IMR-90 (cell line): ENCODE data around the gene POLA2. TPM values are rescaled to one million over a fixed set of nuclear protein-coding genes. Genes with fewer than 3 reads are reported as not detected.

Source experiments
- ATAC-seq: fragments of 200-7000 bp; cut with Tn5 transposase; 2 replicates; pipeline ENCODE4 v1.9.1; 2020; ENCODE audit warnings: low read depth, mild to moderate bottlenecking, moderate library complexity
- BruUV-seq: library from RNA; stranded (reverse); fragments of 400-500 nt; replicated peaks from 2 replicates; lab custom pipeline; 2021; lab: Mats Ljungman, UMichigan
- CTCF ChIA-PET: fragments of 300-600 bp; formaldehyde crosslinking; extraction: SDS; loops from one replicate; lab custom pipeline; 2021; ENCODE audit warnings: antibody characterized with exemption; lab: Yijun Ruan, JAX
- POLR2A ChIA-PET: fragments of 300-600 bp; sonication (Branson Sonifier 250); formaldehyde crosslinking; loops from one replicate; lab custom pipeline; 2022; ENCODE audit warnings: antibody characterized with exemption; ENCODE audit not compliant: unreplicated experiment; lab: Charles Lee
- DNase-seq: peaks from one replicate; pipeline ENCODE4 v3.0.0; 2013
- H2AFZ ChIP-seq: replicated peaks from 2 replicates; pipeline ENCODE3; 2013; ENCODE audit warnings: low read length, mild to moderate bottlenecking; ENCODE audit not compliant: poor library complexity
- H2AK5ac ChIP-seq: 2 replicates; pipeline ENCODE4 v1.6.1; 2013; ENCODE audit warnings: low read depth, low read length, inconsistent platforms
- H2AK9ac ChIP-seq: replicated peaks from 2 replicates; pipeline ENCODE3; 2013; ENCODE audit warnings: mild to moderate bottlenecking, low read depth, low read length, moderate library complexity; ENCODE audit not compliant: poor library complexity
- H2BK120ac ChIP-seq: 2 replicates; pipeline ENCODE4 v1.6.1; 2013; ENCODE audit warnings: low read depth, low read length, inconsistent platforms
- H2BK15ac ChIP-seq: 3 replicates; pipeline ENCODE4 v1.6.1; 2013; ENCODE audit warnings: low read depth, low read length, inconsistent platforms
- H2BK20ac ChIP-seq: 2 replicates; pipeline ENCODE4 v1.6.1; 2013; ENCODE audit warnings: low read depth, mild to moderate bottlenecking, inconsistent platforms, low read length, moderate library complexity
- H2BK5ac ChIP-seq: 2 replicates; pipeline ENCODE4 v1.6.1; 2013; ENCODE audit warnings: mild to moderate bottlenecking, low read depth, low read length, inconsistent platforms; ENCODE audit not compliant: poor library complexity, severe bottlenecking
- H3K14ac ChIP-seq: replicated peaks from 2 replicates; pipeline ENCODE4 v1.6.1; 2013; ENCODE audit warnings: low read depth, low read length, inconsistent platforms
- H3K18ac ChIP-seq: 2 replicates; pipeline ENCODE4 v1.6.1; 2013; ENCODE audit warnings: low read depth, low read length, control low read depth
- H3K23ac ChIP-seq: 2 replicates; pipeline ENCODE4 v1.6.1; 2013; ENCODE audit warnings: low read depth, low read length, inconsistent platforms
- H3K27ac ChIP-seq: 2 replicates; pipeline ENCODE4 v1.5.1; 2013; ENCODE audit warnings: mild to moderate bottlenecking, control low read depth, low read length; ENCODE audit not compliant: insufficient read depth
- H3K27me3 ChIP-seq: 2 replicates; pipeline ENCODE4 v1.6.1; 2013; ENCODE audit warnings: low read length; ENCODE audit not compliant: control insufficient read depth, insufficient read depth
- H3K36me3 ChIP-seq: 2 replicates; pipeline ENCODE4 v1.6.1; 2013; ENCODE audit warnings: low read length, mixed read lengths; ENCODE audit not compliant: control insufficient read depth, insufficient read depth
- H3K4ac ChIP-seq: 2 replicates; pipeline ENCODE4 v1.6.1; 2013; ENCODE audit warnings: low read depth, low read length, inconsistent platforms
- H3K4me1 ChIP-seq: 2 replicates; pipeline ENCODE4 v1.6.1; 2013; ENCODE audit warnings: low read length, mixed read lengths; ENCODE audit not compliant: control insufficient read depth, insufficient read depth
- H3K4me2 ChIP-seq: 2 replicates; pipeline ENCODE4 v1.6.1; 2013; ENCODE audit warnings: low read depth, mild to moderate bottlenecking, control low read depth, low read length, moderate library complexity
- H3K4me3 ChIP-seq: 2 replicates; pipeline ENCODE4 v1.5.1; 2013; ENCODE audit warnings: low read depth, mild to moderate bottlenecking, control low read depth, low read length, moderate library complexity; ENCODE audit not compliant: insufficient read depth
- H3K56ac ChIP-seq: 2 replicates; pipeline ENCODE4 v1.6.1; 2013; ENCODE audit warnings: low read length, inconsistent platforms; ENCODE audit not compliant: insufficient read depth; ENCODE audit errors: extremely low read depth
- H3K79me1 ChIP-seq, 2 experiments: 2 replicates each; pipeline ENCODE4 v1.6.1; 2013; ENCODE audit warnings: low read length in 2 of 2, inconsistent platforms in 1 of 2, low read depth in 1 of 2
- H3K9ac ChIP-seq: 2 replicates; pipeline ENCODE4 v1.6.1; 2013; ENCODE audit warnings: low read depth, low read length, control low read depth
- H3K9me1 ChIP-seq: 2 replicates; pipeline ENCODE4 v1.6.1; 2013; ENCODE audit warnings: low read length, inconsistent platforms; ENCODE audit not compliant: insufficient read depth
- H3K9me3 ChIP-seq: 2 replicates; pipeline ENCODE4 v1.6.1; 2013; ENCODE audit warnings: low read length; ENCODE audit not compliant: control insufficient read depth, insufficient read depth
- H4K20me1 ChIP-seq: 2 replicates; pipeline ENCODE4 v1.6.1; 2013; ENCODE audit warnings: low read length, inconsistent platforms; ENCODE audit not compliant: insufficient read depth
- H4K5ac ChIP-seq: 2 replicates; pipeline ENCODE4 v1.6.1; 2013; ENCODE audit warnings: mild to moderate bottlenecking, low read depth, low read length, control low read depth
- H4K8ac ChIP-seq, 2 experiments: 2 replicates each; pipeline ENCODE4 v1.6.1; 2013; ENCODE audit warnings: low read depth in 2 of 2, low read length in 2 of 2, control low read depth in 1 of 2, inconsistent platforms in 1 of 2
- H4K91ac ChIP-seq: 2 replicates; pipeline ENCODE4 v1.6.1; 2013; ENCODE audit warnings: low read depth, low read length, inconsistent platforms; ENCODE audit not compliant: insufficient read depth
- MAFK ChIP-seq: IDR thresholded peaks from 2 replicates; pipeline ENCODE4 v1.6.1; 2012; ENCODE audit warnings: low read depth, low read length, improper control_type of control experiment
- MAZ ChIP-seq: IDR thresholded peaks from 2 replicates; pipeline ENCODE4 v1.6.1; 2012; ENCODE audit warnings: low read depth, mild to moderate bottlenecking, low read length, improper control_type of control experiment, moderate library complexity, borderline replicate concordance
- MXI1 ChIP-seq: IDR thresholded peaks from 2 replicates; pipeline ENCODE4 v1.6.1; 2012; ENCODE audit warnings: low read depth, mild to moderate bottlenecking, low read length, moderate library complexity, borderline replicate concordance
- NFE2L2 ChIP-seq: fragments of 150-350 bp; IDR thresholded peaks from 2 replicates; pipeline ENCODE4 v1.6.1; 2016; ENCODE audit warnings: low read depth, mild to moderate bottlenecking, low read length
- RFX5 ChIP-seq: IDR thresholded peaks from 2 replicates; pipeline ENCODE4 v1.8.0; 2012; ENCODE audit warnings: low read depth, mild to moderate bottlenecking, low read length, moderate library complexity
- WGBS, 2 experiments: methylation state at CpG; one replicate each; pipeline versions ENCODE4 v1.1.5 to v1.1.7; 2013; ENCODE audit warnings: missing lambda C conversion rate in 2 of 2; ENCODE audit not compliant: insufficient read length in 1 of 2; ENCODE audit errors: extremely low coverage in 2 of 2; 5-methylcytosine and 5-hydroxymethylcytosine counted together
- dilution Hi-C: fragments of 300-500 bp; cut with HindIII; formaldehyde crosslinking; loops from one replicate; pipeline ENCODE4 v1.14.3; 2018; ENCODE audit warnings: low sequenced_read_pairs; ENCODE audit not compliant: unreplicated experiment
- in situ Hi-C: fragments of 300-500 bp; cut with MboI; formaldehyde crosslinking; loops from 3 replicates; pipeline ENCODE4 v1.14.3; 2019; ENCODE audit warnings: low sequenced_read_pairs, inconsistent platforms, mixed read lengths
- intact Hi-C: fragments of 100-400 bp; cut with micrococcal nuclease; formaldehyde crosslinking; loops from 2 replicates; pipeline ENCODE4 v1.10.0; 2022
- polyA plus RNA-seq, 3 experiments: library from polyadenylated mRNA; depleted of rRNA; stranded (reverse); fragments of >200 nt; gene quantifications; 2 replicates each; pipeline ENCODE4 v1.2.3, GENCODE V29; 2012; ENCODE audit warnings: low replicate concordance in 1 of 3
- total RNA-seq: library from RNA; depleted of rRNA; stranded (reverse); fragments of >200 nt; gene quantifications from 2 replicates; pipeline ENCODE4 v1.2.3, GENCODE V29; 2012; rRNA removed

Gene POLA2
- total and polyA plus RNA-seq, 2 of the 4 experiments (the other 2 are of a cell fraction) = 14.2 to 17.3 TPM

GRCh38 chr11:65341856-65342255 lies 80.1 kb downstream of the POLA2 start:
- Histone ChIP-seq H3K4me1 (no peaks in the 10 kb centered on the region), H3K9ac (no peak overlapping the region), H3K14ac (no peak overlapping the region), H2BK120ac (no peak overlapping the region), H3K18ac (no peak overlapping the region), H3K36me3 (peaks cover 67% of the 10 kb centered on the region), H3K4me2 (no peak overlapping the region), H2BK5ac (no peak overlapping the region), H2BK15ac (no peak overlapping the region), H4K8ac (no peak overlapping the region), H3K9me3 (no peaks in the 10 kb centered on the region), H3K4ac (no peak overlapping the region), H2AK5ac (no peak overlapping the region), H2BK20ac (no peak overlapping the region), H3K27me3 (no peaks in the 10 kb centered on the region), H3K27ac (no peak overlapping the region), H2AK9ac (no peak overlapping the region), H4K5ac (no peak overlapping the region), H4K20me1 (peaks cover 33% of the 10 kb centered on the region), H3K56ac (no peak overlapping the region), H3K4me3 (no peak overlapping the region), H3K23ac (no peak overlapping the region), H2AFZ (no peak overlapping the region), H4K91ac (no peak overlapping the region), H3K9me1 (peaks cover 10% of the 10 kb centered on the region), H3K79me1 (peaks cover 38 to 64% of the 10 kb centered on the region in 2 experiments)
- WGBS, 2 experiments = no CpG with 5 or more reads among the region's 3 CpGs
- intact Hi-C loops (no loop called here), in situ Hi-C loops (no loop called here), dilution Hi-C loops (no loop called here)
- ATAC-seq (no peak), DNase-seq (no peak)
- TF ChIP-seq RFX5 (no peak), MAZ (no peak), MAFK (no peak), MXI1 (no peak), NFE2L2 (no peak)
- ChIA-PET CTCF (interaction anchor here (0.6 kb wide), 1 partner anchor 29 kb away, joined by 3 read pairs; no protein-coding TSS in a partner anchor), POLR2A (no interaction called here)
- no TSS peak for BruUV-seq

Other genes with a start within 250 kb of the POLA2 start
- gene ARL2, start 247.8 kb upstream of the POLA2 start, total RNA-seq = 46.4 and 48.9 TPM in 2 replicates
- gene ARL2, start 247.8 kb upstream of the POLA2 start, polyA plus RNA-seq (2012; rRNA removed) = 152 and 168 TPM in 2 replicates
- 8.1 and 9.0 TPM in 2 replicates for gene SNX15, start 234.5 kb upstream of the POLA2 start, total RNA-seq
- 15.2 and 16.3 TPM in 2 replicates for gene SNX15, start 234.5 kb upstream of the POLA2 start, polyA plus RNA-seq (2012; rRNA removed)
- 2.8 and 2.9 TPM in 2 replicates for gene SAC3D1, start 220.8 kb upstream of the POLA2 start, total RNA-seq
- 13.2 and 15.4 TPM in 2 replicates for gene SAC3D1, start 220.8 kb upstream of the POLA2 start, polyA plus RNA-seq (2012; rRNA removed)
- gene NAALADL1, start 203.4 kb upstream of the POLA2 start, total RNA-seq = 2.8 and 3.8 TPM in 2 replicates
- 5.8 and 6.3 TPM in 2 replicates for gene NAALADL1, start 203.4 kb upstream of the POLA2 start, polyA plus RNA-seq (2012; rRNA removed)
- gene CDCA5, start 177.9 kb upstream of the POLA2 start, total RNA-seq = 9.1 and 10.0 TPM in 2 replicates
- gene CDCA5, start 177.9 kb upstream of the POLA2 start, polyA plus RNA-seq (2012; rRNA removed) = 14.0 and 14.9 TPM in 2 replicates
- 24.0 and 27.2 TPM in 2 replicates for gene ZFPL1, start 177.7 kb upstream of the POLA2 start, total RNA-seq
- 67.5 and 75.6 TPM in 2 replicates for gene ZFPL1, start 177.7 kb upstream of the POLA2 start, polyA plus RNA-seq (2012; rRNA removed)
- gene VPS51, start 165.7 kb upstream of the POLA2 start, total RNA-seq = 82.5 and 113 TPM in 2 replicates
- 56.3 and 71.2 TPM in 2 replicates for gene VPS51, start 165.7 kb upstream of the POLA2 start, polyA plus RNA-seq (2012; rRNA removed)
- gene TM7SF2, start 150.1 kb upstream of the POLA2 start, total RNA-seq = 4.7 and 5.7 TPM in 2 replicates
- 7.6 and 11.5 TPM in 2 replicates for gene TM7SF2, start 150.1 kb upstream of the POLA2 start, polyA plus RNA-seq (2012; rRNA removed)
- 3.6 and 3.9 TPM in 2 replicates for gene ZNHIT2, start 144.3 kb upstream of the POLA2 start, total RNA-seq
- gene ZNHIT2, start 144.3 kb upstream of the POLA2 start, polyA plus RNA-seq (2012; rRNA removed) = 5.9 and 7.7 TPM in 2 replicates
- 189 and 285 TPM in 2 replicates for gene FAU, start 139.8 kb upstream of the POLA2 start, total RNA-seq
- 652 and 804 TPM in 2 replicates for gene FAU, start 139.8 kb upstream of the POLA2 start, polyA plus RNA-seq (2012; rRNA removed)
- 54.2 and 55.2 TPM in 2 replicates for gene MRPL49, start 139.6 kb upstream of the POLA2 start, total RNA-seq
- gene MRPL49, start 139.6 kb upstream of the POLA2 start, polyA plus RNA-seq (2012; rRNA removed) = 51.5 and 56.8 TPM in 2 replicates
- gene SYVN1, start 127.4 kb upstream of the POLA2 start, total RNA-seq = 8.3 and 9.5 TPM in 2 replicates
- 45.7 and 52.9 TPM in 2 replicates for gene SYVN1, start 127.4 kb upstream of the POLA2 start, polyA plus RNA-seq (2012; rRNA removed)
- gene SPDYC, start 91.7 kb upstream of the POLA2 start, total RNA-seq = not detected in 2 replicates
- gene SPDYC, start 91.7 kb upstream of the POLA2 start, polyA plus RNA-seq (2012; rRNA removed) = not detected in 2 replicates
- gene CAPN1, start 80.0 kb upstream of the POLA2 start, total RNA-seq = 62.8 and 110 TPM in 2 replicates
- gene CAPN1, start 80.0 kb upstream of the POLA2 start, polyA plus RNA-seq (2012; rRNA removed) = 182 and 263 TPM in 2 replicates
- gene CDC42EP2, start 52.9 kb downstream of the POLA2 start, total RNA-seq = 5.2 and 5.3 TPM in 2 replicates
- gene CDC42EP2, start 52.9 kb downstream of the POLA2 start, polyA plus RNA-seq (2012; rRNA removed) = 27.5 and 31.3 TPM in 2 replicates
- gene DPF2, start 71.9 kb downstream of the POLA2 start, total RNA-seq = 37.2 and 42.8 TPM in 2 replicates
- gene DPF2, start 71.9 kb downstream of the POLA2 start, polyA plus RNA-seq (2012; rRNA removed) = 54.3 and 62.5 TPM in 2 replicates
- 0.28 TPM in 1 of 2 replicates, not detected in the other for gene TIGD3, start 92.8 kb downstream of the POLA2 start, total RNA-seq
- 0.12 TPM in 1 of 2 replicates, not detected in the other for gene TIGD3, start 92.8 kb downstream of the POLA2 start, polyA plus RNA-seq (2012; rRNA removed)
- 0.56 and 0.72 TPM in 2 replicates for gene SLC25A45, start 120.7 kb downstream of the POLA2 start, total RNA-seq
- 1.2 and 1.3 TPM in 2 replicates for gene SLC25A45, start 120.7 kb downstream of the POLA2 start, polyA plus RNA-seq (2012; rRNA removed)
- gene FRMD8, start 124.7 kb downstream of the POLA2 start, total RNA-seq = 10.8 and 11.3 TPM in 2 replicates
- 19.8 and 22.5 TPM in 2 replicates for gene FRMD8, start 124.7 kb downstream of the POLA2 start, polyA plus RNA-seq (2012; rRNA removed)
- 30.1 and 38.0 TPM in 2 replicates for gene NEAT1, start 160.8 kb downstream of the POLA2 start, total RNA-seq
- gene NEAT1, start 160.8 kb downstream of the POLA2 start, polyA plus RNA-seq (2012; rRNA removed) = 56.3 and 114 TPM in 2 replicates
- 3,569 and 5,244 TPM in 2 replicates for gene MALAT1, start 237.1 kb downstream of the POLA2 start, total RNA-seq
- gene MALAT1, start 237.1 kb downstream of the POLA2 start, polyA plus RNA-seq (2012; rRNA removed) = 430 and 636 TPM in 2 replicates